ENCODE measurements around the gene CLEC2B.
"Not testable (repeated sequence)": the region's sequence is repeated elsewhere in the genome, so short reads cannot be mapped to it uniquely, and the experiment has no call there.

The CLEC2B gene

GRCh38 chr12:9869307-9870161, at the start of gene CLEC2B:
CLEC2B (minus strand) TSS chr12:9869354.
- DNase-seq (ENCODE audit: low spot score), result peak; percentile 66

- DNase-seq (ENCODE audit: low spot score), result no peak
These were observed 42.6 kb upstream of the CLEC2B start for GRCh38 chr12:9911708-9912107.

GRCh38 chr12:9910716-9911421, 41.7 kb upstream of the CLEC2B start:
- no peak for DNase-seq (ENCODE audit: low spot score)

GRCh38 chr12:9909724-9910123, 40.6 kb upstream of the CLEC2B start:
- no peak for DNase-seq (ENCODE audit: low spot score)

GRCh38 chr12:9908350-9908749, 39.2 kb upstream of the CLEC2B start:
- DNase-seq (ENCODE audit: low spot score), result no peak

- no peak for DNase-seq (ENCODE audit: low spot score)
These were observed 38.6 kb upstream of the CLEC2B start for GRCh38 chr12:9907769-9908168.

- no peak for DNase-seq (ENCODE audit: low spot score)
These were observed 37.7 kb upstream of the CLEC2B start for GRCh38 chr12:9906873-9907272.

- DNase-seq (ENCODE audit: low spot score), result no peak
These were observed 33.5 kb upstream of the CLEC2B start for GRCh38 chr12:9902539-9903228.

GRCh38 chr12:9900930-9901329, 31.8 kb upstream of the CLEC2B start:
- DNase-seq (ENCODE audit: low spot score), result no peak

GRCh38 chr12:9899209-9899608, 30.1 kb upstream of the CLEC2B start:
- DNase-seq (ENCODE audit: low spot score), result no peak

- DNase-seq (ENCODE audit: low spot score), result no peak
These were observed 28.4 kb upstream of the CLEC2B start for GRCh38 chr12:9897535-9897934.

GRCh38 chr12:9895215-9895971, 26.2 kb upstream of the CLEC2B start:
- DNase-seq (ENCODE audit: low spot score), result no peak

GRCh38 chr12:9888665-9889273, 19.6 kb upstream of the CLEC2B start:
- DNase-seq (ENCODE audit: low spot score), result no peak

- no peak for DNase-seq (ENCODE audit: low spot score)
These were observed 14.0 kb upstream of the CLEC2B start for GRCh38 chr12:9883175-9883574.

GRCh38 chr12:9881988-9882387, 12.8 kb upstream of the CLEC2B start:
- DNase-seq (ENCODE audit: low spot score), result no peak

- no peak for DNase-seq (ENCODE audit: low spot score)
These were observed 12.1 kb upstream of the CLEC2B start, which contains the start of gene KLRF2 for GRCh38 chr12:9881246-9881645. KLRF2 (plus strand) TSS chr12:9881489; CDS start chr12:9881596, 107 bp downstream.

GRCh38 chr12:9880532-9881078, 11.5 kb upstream of the CLEC2B start:
- DNase-seq (ENCODE audit: low spot score), result no peak

GRCh38 chr12:9876120-9876519, 7.0 kb upstream of the CLEC2B start:
- not testable (repeated sequence) for DNase-seq (ENCODE audit: low spot score)

GRCh38 chr12:9872742-9873141, 3.6 kb upstream of the CLEC2B start:
- no peak for DNase-seq (ENCODE audit: low spot score)

- no peak for DNase-seq (ENCODE audit: low spot score)
These were observed 3.0 kb upstream of the CLEC2B start for GRCh38 chr12:9872162-9872561.

- no peak for DNase-seq (ENCODE audit: low spot score)
These were observed 1.2 kb upstream of the CLEC2B start for GRCh38 chr12:9870286-9870866.

All from activated CD4-positive, alpha-beta T cell treated with anti-CD3 and anti-CD28 coated beads, Interleukin-2, Interleukin-4, amounts not matched to agents 100 ng/mL and 50 ng/mL, durations not matched to agents 16 hours and 8 hours (primary cell).